Ureter (tissue), 1 donor: ENCODE results near the gene INSIG1. TPM values are rescaled to one million over a fixed set of nuclear protein-coding genes. Genes with fewer than 3 reads are reported as not detected.

ENCODE experiments used
- DNase-seq: peaks from one replicate; pipeline ENCODE4 v3.0.0-alpha.2; 2020; ENCODE audit warnings: low spot score
- total RNA-seq: library from RNA; stranded (reverse); gene quantifications from one replicate; pipeline ENCODE4 v1.2.4, GENCODE V29; 2023
- donor health status: DM: yes; HTN: yes; CAD: no.

Gene INSIG1
- total RNA-seq, 1 donor from 2014 or later: 41.6 TPM

DNA sequence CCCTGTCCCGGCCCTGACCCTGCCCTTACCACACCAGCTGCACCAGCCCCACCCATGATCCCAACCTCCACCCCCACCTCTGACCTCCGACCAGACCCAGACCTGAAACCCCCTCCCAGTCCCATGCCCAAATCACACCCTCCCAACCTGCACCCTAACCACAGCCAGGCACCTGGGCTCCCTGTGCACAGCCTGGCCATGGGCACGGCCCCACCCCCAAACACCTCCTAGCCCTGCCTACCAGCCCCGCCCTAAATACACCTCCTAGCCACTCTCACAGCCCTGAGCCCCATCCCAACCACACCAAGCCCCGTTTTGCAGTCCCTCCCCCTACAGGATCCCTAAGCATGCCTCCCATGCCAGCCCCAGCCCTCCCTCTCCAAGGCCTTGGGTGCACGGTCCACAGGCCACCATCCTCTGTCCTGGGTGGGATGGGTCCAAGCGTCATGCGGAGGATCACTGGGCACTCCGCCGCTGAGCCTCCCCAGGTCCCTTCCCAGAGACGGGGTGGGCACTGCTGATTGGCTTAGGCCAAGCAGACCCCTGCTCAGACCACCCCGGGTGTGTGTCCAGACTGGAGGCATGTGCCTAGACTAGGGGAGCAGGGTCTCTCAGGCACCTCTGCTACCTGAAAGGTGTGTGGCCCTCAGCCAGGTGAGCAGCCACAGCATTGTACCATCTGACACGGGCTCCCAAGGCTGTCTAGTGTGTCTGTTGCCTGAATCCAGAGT, 30.1 kb downstream of the INSIG1 start:
- peak; percentile 41 for DNase-seq

DNA sequence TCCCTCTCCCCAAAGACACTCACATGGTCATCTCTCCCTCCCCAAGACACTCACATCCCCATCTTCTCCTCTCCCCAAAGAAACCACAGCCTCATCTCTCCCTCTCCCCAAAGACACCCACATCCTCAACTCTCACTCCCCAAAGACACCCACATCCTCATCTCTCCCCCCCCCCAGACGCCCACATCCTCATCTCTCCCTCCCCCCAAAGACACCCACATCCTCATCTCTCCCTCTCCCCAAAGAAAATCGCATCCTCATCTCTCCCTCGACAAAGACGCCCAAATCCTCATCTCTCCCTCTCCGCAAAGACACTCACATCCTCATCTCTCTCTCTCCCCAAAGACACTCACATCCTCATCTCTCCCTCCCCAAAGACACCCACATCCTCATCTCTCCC, 31.5 kb downstream of the INSIG1 start:
- no peak for DNase-seq

DNA sequence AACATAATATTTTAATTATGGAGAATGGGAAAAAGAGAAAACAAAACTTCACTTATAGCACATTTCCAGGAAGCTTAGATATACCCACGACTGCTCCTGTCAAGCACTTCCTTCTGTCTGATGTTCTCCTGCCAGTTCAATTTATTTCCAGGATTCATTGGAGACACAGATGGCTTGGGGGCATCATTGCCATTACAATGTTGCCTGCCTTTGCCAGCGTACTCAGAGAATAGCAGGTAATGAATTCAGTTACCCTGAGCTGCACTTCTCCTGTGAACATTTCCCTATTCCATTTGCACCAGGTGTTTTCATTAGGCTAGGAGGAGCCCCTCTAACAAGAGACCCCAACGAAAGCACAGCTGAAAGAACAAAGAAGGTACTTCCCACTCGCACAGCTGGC, 33.7 kb downstream of the INSIG1 start:
- DNase-seq: no peak

DNA sequence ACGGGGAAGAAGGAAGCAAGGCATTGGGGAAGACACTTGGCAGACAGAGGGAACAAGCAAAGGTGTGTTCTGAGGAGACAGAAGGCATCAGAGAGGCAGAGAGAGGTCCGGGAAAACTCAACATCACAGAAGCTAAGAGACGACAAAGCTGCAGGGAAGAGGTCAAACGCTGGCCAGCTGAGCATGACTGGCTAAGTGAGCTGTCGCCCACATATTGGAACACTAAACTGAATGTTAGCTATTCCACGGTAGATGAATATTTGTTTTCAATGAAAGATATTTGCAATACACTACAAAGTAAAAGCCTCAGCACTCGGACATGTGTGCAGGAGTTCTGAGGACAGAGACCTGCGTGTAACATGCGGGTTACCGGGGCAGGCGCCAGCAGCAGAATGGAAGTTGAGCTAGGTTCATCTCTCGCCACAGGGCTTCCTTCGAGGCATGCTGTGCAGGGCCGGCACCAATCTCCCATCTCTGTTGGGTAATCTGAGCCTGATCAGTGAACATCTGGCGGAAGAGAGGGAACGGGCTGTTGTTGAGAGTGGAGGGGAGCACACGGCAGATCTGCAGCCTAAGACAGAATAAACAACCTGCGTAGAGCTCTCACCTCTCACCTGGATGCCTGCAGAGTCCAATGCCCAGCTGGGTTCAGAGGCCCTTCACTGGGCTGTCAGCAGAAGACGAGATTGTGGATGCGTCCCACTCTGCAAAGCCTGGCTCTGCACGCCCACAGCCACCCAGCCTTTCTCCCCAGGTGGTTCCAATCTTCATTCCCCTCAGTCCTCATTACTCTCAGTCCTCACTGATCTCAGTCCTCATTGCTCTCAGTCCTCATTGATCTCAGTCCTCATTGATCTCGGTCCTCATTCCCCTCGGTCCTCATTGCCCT, 35.9 kb downstream of the INSIG1 start:
- no peak for DNase-seq

DNA sequence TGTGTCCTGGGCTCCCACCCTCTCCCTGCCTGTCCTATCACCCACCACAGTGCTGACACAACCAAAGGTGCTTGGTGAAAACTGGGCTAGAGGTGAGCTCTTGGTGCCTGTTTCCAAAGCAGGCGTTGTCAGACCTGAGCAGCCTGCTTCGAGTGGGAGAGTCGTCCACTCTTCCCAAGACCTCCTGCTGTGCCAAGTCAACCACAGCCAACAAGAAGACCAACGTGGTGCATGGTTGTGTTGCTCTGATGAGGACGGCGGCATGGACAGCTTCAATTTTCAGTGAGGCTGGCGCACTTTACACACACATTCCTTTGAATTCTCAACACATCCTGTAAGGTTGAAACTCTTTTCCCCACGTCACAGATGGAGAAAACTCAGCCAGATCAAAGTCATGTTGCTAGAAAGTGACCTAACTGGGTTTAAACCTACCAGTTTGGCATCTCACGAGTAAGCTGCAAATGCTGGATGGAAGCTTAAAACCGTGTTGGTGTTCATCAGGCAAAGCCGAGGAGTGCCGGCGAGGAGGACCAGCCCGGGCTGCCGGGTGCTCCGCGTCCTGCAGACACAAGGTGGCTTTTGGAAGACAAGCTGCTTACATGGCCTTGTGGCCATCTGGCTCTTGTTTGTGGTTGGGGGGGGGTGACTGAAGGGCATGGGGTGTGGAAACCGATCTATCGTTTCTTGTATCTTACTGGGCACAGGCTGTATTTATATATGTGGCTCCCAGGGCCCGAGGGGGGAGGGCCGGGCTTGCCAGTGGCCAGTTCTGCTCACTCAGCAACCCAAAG, 39.3 kb downstream of the INSIG1 start:
- no peak for DNase-seq

DNA sequence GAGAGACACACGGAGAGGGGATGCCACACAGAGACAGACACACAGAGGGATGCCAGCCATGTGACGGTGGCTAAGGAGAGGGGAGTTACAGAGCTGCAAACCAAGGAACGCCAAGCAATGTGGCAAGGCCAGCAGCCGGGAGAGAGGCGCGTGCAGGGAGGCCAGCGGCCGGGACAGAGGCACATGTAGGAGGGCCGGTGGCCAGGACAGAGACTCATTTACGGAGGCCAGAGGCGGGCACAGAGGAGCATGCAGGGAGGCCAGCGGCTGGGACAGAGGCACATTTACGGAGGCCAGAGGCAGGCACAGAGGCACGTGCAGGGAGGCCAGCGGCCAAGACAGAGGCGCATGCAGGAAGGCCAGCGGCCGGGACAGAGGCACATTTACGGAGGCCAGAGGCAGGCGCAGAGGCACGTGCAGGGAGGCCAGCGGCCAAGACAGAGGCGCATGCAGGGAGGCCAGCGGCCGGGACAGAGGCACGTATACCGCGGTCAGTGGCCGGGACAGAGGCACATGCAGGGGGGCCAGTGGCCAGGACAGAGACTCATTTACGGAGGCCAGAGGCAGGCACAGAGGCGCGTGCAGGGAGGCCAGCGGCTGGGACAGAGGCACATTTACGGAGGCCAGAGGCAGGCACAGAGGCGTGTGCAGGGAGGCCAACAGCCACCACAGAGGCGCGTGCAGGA, 40.4 kb downstream of the INSIG1 start:
- DNase-seq: peak; percentile 41

DNA sequence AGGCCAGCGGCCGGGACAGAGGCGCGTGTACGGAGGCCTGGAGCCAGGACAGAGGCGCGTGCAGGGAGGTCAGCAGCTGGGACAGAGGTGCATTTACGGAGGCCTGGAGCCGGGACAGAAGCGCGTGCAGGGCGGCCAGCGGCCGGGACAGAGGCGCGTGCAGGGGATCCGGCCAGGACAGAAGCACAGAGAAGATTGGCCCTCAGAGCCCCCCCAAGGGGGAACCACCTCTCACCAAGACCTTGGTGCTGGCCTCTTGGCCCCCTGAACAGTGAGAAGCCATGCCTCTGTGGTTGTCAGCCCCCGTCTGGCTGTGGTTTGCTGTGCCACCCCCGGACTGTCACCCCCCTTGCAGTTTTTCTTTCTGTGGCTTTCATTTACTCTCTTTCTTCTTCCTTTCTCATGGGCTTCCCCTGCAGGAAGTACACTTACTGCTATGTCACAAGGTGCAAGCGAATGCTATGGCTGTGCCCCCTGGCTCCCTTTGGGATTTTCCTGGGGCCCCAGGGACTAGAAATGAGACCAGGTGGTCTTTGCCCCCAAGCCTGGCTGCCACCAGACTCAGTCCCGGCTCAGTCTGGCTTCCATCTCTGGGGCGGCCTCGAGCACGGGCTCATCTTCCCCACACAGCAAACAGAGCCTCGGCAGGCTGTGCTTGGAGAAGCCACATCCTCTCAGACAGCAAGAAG, 41.1 kb downstream of the INSIG1 start:
- DNase-seq: no peak

DNA sequence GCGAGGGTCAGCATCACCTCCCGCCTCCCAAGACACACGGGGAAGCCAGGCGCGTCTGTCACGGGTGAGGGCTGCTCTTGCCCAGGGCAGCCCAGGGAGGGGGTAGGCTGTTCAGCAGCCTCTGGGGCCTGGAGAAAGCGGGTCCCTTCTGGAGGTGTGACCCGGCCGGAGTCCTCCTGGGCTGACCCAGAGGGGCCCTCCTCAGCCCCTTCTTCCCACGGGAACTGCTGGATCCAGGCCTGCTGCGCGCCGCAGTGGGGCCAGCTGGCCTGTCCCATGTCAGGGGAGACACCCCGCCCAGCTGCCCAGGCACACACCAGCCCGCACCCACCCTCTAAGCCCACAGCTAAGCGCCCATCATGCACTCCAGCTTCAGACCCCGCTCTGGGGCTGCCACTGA, 41.8 kb downstream of the INSIG1 start:
- no peak for DNase-seq

DNA sequence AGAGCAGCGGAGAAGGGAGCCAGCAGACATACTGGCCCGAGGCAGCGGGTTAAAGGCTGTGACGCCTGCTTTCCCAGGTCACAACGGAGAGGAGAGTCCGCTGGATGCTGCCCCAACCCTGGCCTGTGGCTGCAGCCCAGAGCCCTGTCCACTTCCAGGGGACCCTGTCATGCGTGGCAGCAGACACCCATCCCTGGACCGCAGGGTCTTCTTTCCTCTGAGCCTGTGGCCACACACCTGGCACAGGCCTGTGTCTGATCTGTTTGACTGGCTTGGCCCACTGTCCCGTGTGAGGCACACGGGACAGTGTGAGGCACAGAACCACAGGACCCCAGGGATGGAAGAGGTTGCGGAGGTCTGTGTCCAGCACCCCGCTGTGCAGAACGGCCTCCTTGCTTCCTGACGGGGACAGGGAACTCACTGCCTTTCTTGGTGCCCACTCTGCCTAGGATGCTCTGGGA, 42.4 kb downstream of the INSIG1 start:
- DNase-seq: no peak

DNA sequence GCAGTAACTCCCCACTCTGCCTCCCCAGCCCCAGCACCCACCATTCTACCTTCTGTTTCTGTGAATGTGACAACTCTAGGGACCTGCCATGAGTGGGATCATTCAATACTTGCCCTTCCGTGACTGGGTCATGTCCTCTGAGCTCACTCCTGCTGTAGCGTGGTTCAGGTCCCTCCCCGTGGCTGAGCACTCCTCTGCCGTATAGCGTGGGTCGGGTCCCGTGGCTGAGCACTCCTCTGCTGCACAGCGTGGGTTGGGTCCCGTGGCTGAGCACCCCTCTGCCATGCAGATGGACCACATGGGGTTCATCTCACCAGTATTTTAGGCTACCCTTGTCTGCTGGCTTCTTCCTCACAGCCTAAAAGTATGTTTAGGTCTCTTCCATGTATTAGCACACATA, 43.0 kb downstream of the INSIG1 start:
- DNase-seq: no peak

DNA sequence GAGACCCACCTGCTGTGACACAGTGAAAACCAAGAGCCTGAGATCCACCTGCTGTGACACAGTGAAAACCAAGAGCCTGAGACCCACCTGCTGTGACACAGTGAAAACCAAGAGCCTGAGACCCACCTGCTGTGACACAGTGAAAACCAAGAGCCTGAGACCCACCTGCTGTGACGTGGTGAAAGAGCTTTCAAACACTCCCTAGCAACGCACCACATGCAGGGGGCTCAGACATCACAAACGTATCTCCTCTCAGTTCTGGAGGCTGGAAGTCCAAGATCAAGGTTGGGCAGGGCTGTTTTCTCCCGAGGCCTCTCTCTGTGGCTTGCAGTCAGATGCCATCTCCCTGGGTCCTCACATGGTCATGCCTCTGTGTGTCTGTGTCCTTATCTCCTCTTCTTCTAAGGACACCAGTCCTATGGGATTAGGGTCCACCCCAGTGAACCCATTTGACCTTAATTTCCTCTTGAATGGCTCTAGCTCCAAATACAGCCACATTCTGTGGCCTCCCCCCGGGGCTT, 43.8 kb downstream of the INSIG1 start:
- no peak for DNase-seq

DNA sequence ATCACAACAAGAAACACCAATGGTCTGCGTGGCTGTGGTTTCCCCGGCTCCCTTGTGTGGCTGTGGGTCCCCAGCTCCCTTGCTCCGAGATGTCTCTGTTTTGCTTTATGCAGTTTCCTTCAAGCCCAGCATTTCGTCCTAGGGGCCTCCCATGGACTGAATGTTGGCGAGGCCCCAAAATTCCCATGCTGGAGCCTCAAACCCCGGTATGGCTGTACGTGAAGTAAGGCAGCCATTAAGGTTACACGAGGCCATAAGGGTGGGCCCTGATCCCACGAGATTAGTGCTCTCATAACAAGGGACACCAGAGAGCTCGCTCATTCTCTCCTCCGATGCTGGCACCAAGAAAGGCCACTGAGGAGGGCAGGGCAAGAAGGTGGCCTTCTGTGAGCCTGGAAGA, 44.6 kb downstream of the INSIG1 start:
- DNase-seq: no peak

DNA sequence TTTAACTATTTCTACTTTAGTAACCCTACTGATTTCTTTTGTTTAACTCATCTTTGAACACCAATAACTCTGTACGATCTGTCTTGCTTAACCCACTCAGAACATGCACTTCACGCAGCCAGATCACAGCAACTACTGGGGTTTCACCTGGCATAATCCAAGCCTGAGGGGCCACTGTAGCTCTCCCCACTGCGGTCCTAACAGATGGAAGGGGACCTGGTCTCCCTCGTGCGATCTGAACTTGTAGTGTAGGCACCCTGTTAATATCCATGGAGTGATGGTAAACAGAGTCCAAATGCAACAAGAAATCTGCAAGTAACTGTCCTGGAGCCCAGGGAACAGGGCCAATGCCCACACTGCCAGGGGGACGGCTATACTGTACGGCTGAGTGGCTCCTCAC, 45.5 kb downstream of the INSIG1 start:
- DNase-seq: no peak

DNA sequence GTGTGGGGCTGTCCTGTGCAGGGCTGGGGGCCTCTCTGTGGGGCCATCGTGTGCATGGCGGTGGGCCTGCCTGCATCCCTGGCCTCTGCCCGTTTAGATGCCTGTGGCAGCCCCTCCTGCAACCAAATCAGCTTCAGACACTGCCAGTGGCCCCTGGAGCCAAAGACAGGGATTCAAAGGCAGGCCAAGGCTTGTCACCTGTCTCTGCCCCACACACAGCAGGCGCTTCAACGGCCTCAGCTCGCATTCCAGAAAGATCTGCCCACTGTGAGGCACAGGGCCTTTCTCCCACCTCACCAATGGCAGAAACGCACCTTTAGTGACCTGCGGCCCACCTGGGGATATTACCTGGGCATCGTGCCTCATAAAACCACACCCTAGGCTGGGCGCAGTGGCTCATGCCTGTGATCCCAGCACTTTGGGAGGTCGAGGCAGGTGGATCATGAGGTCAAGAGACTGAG, 46.0 kb downstream of the INSIG1 start:
- DNase-seq: peak; percentile 37

DNA sequence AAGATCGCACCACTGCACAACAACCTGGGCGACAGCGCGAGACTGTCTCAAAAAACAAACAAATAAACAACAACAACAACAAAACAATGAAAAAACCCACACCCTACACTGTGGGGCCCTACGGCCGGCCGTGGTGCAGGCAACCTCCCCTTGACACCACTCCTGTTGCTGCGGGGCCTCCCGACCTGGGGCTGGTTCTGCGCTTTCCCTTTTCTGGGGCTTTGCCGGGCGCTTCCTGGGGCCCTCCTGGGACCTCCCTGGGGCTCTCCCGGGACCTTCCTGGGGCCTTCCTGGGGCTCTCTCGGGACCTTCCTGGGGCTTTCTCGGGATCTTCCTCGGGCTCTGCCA, 46.6 kb downstream of the INSIG1 start:
- no peak for DNase-seq

DNA sequence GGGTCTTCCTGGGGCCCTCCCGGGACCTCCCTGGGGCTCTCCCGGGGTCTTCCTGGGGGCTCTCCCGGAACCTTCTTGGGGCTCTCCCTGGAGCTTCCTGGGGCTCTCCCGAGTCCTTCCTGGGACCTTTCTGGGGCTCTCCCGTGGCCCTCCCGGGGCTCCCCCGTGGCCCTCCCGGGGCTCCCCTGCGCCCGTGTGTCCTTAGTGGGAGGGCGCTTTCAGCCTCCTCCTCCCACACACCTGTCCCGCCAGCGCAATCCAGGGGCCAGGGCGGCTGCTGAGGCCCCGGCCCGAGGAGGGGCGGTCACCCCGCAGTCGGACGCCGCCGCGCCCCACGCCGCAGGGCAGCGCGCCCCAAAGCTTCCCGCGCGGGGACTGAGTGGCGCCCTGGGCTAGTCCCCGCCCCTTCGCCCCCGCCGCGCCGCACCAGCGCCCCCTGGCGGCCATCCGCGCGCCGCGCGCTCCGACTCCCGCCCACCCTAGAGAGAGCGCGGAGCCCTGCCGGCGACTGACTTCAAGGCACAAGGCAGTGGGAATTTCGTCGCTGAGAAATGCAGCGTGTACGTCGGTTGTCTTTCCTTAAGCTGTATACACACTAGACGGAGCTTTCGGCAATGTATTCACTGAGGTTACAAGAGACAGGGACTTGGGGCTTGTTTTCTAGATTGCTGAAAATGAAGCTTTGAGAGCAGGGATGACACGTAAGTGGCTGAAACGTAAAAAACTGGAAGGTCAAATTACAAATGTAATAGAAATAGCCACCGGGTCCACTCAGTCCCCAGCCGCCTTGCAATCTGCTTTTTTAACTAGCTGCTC, 47.1 kb downstream of the INSIG1 start:
- peak; percentile 75 for DNase-seq

DNA sequence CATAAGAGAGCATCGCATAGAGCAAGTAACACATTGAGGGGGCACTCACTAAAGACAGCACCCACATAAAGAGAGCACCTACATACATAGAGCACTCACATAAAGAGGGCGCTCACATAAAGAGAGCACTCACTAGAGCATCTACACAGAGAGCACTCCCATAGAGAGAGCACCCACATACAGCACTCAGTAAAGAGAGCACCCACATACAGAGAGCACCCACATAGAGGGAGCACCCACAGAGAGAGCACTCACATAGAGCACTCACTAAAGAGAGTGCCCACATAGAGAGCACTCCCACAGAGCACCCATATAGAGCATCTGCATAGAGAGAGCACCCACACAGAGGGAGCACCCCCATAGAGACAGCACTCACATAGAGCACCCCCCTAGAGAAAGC, 47.8 kb downstream of the INSIG1 start:
- no peak for DNase-seq

DNA sequence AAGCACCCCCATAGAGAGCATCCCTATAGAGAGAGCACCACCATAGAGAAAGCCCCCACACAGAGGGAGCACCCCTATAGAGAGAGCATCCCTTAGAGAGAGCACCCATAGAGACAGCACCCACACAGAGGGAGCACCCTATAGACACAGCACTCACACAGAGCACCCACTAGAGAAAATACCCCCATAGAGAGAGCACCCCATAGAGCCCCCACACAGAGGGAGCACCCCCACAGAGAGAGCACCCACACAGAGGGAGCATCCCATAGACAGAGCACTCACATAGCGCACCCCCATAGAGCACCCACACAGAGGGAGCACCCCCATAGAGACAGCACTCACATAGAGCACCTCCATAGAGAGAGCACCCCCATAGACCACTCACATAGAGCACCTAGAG, 48.6 kb downstream of the INSIG1 start:
- DNase-seq: no peak

DNA sequence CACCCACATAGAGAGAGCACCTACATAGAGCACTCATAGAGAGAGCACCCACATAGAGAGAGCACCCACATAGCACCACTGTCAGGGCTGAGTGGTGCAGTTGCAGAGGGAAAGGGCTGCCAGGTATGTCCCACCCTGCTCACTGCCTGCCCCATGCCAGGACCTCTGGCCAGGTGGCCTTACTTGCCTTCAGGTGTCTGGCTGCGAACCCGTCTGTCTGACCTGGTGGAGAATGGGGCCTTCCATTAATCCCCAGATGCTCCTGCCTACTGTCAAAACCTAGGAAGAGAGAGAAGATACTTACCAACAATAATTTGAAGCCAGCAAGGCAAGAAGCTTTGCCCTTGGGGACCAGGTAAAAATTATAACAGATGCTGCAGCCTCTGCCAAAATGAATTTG, 51.1 kb downstream of the INSIG1 start:
- no peak for DNase-seq
